C1 segment of cervical spinal cord (tissue), 14 donors: ENCODE data around the gene CCDC57.

Experiments
- DNase-seq, 14 donors: peaks; one replicate each; lab custom pipeline; 2025; lab: John Stamatoyannopoulos, UW

Gene CCDC57

DNA sequence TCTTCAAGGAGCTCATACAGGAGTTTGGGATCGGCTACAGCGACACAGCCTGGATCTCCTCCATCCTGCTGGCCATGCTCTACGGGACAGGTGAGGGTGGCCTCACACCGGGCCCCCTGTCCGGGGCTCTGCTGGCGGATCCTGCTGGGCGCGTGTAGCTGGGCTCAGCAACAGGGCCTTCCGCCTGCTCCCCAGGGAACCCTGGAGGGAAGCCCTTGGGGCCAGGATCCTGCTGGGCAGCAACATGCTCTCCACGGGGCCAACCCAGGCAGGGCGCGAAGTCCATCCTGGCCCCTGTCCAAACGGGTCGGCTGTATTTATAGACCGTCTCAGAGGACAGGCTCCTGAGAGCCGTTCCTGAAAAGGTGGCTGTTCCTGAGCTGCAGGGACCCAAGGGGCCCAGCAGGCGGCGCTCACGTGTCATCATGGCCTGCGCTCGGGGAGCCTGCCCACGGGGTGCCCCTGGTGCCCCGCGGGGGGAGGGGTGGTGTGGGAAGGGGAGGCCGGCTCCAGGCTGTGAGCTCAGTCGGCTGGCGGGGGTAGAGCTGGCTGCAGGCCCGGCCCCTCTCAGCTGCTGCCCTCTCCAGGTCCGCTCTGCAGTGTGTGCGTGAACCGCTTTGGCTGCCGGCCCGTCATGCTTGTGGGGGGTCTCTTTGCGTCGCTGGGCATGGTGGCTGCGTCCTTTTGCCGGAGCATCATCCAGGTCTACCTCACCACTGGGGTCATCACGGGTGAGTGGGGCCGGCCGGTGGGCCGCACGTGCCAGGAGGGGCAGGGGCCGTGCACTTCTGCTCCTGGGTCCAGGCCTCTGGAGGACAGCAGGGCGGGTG is 23.7 kb upstream of the CCDC57 start:
- peak in 11 of 14 donors; percentile 16 to 69 (median 49) for DNase-seq

- no peak for DNase-seq
Measured at GRCh38 chr17:82235775-82236141, 23.1 kb upstream of the CCDC57 start.

- DNase-seq = no peak
Measured at GRCh38 chr17:82235056-82235774, 22.6 kb upstream of the CCDC57 start.

- no peak for DNase-seq
Measured at GRCh38 chr17:82234211-82235055, 21.8 kb upstream of the CCDC57 start.

GRCh38 chr17:82232876-82233785 is 20.5 kb upstream of the CCDC57 start:
- no peak for DNase-seq

DNA sequence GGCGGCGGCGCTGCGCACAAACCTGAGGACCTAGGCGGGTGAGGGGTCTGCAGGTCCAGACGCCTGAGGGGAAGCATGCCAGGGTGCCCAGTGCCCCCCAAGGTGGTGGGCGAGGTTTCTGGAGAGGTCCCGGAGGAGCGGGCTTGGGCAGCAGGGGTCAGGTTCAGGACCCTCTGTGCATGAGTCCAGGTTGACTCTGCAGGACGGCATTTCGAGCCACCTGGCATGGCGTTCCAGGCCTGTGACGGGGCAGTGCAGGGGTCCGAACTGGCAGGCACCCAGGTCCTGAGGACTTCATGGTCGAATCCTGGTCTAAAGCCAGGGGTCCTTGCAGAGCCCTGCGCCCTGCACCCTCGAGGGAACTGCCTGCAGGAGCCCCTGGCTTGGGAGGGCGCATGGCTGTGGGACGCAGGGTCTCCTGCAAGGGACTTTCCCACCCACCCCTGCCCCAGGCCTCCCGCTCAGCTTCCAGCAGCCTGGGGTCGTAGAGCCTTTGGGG is 19.7 kb upstream of the CCDC57 start:
- DNase-seq = no peak

DNA sequence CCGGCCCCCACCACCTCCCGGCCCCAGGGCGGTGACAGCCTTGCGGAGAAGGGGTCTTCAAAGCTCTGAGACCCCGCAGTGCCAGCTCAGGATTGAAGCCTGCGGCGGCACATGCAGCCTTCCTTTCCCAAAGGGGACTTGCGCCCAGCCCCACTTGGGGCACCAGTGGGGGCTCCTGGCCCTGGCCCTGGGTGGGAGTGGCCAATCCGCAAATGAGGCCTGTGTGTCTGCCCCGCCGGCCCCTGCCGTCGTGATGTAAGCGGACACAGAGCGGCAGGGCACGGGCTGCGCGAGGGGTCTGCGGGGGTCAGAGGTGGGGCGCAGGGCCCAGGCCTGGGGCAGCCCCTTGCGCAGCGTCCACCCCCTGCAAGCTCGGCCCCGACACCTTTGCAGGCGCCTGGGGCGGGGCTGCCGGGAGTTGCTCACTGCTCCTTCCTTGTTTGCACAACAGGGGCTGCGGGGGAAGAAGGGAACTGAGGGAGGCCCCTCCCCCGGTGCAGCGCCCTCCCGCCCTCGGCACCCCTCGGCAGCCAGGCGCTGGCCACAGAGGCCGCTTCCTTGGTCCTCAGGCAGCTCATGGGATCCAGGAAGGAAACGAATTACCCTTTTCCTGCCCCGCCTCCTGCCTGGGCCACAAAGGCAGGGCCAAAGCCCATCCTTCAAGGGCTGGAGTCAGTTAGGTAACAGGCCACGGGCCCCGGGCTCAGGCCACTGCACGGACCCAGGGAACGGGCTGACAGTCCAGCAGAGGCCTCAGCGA is 19.1 kb upstream of the CCDC57 start:
- peak in 10 of 14 donors; percentile 10 to 65 (median 58) for DNase-seq

DNA sequence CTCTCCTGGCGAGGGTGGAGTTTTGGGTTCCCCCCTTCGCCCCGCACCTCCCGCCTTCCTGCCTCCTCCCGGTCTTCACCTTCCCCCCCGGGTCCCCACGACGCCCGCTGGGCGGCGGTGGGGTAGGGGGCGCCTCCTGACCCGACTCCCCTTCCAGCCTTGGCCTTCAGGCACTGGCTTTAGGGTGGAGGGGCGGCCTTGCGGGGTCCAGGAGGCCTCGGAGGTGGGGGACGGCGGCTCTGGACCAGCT is 18.6 kb upstream of the CCDC57 start:
- DNase-seq = peak in 1 of 14 donors; percentile 60

DNA sequence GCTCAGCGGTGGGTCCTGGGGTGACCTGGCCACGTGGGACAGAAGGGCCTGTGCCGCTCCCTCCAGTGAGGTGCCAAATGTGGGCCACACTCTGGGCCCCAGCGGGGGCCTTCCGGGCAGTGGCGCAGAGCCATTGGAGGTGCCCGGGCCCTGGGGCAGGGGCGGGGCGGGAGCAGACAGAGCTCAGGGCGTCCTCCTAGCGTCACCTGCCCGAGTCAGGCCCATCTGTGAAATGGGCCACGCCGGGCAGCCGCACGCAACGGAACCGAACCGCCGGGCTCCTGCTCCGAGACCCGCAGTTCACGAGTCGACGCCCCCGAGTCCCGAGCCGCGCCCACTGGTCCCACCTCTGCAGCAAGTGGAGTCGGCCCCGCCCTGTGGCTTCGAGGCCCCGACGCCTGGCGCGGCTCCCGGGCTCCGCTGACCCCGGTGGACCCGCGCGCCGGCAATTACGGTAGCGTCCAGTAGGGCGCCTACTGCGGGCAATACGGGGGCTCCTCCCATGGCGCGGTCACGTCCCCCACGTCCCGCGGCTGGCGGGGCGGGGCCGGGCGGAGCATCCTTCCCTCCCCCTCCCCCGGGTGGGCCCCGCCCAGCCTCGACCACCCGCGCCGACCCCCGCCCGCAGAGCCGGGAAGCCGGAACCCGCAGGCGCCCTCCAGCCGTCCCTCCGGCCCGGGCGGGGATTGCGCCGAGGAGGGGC is 18.1 kb upstream of the CCDC57 start:
- DNase-seq = peak in 10 of 14 donors; percentile 37 to 76 (median 52)

DNA sequence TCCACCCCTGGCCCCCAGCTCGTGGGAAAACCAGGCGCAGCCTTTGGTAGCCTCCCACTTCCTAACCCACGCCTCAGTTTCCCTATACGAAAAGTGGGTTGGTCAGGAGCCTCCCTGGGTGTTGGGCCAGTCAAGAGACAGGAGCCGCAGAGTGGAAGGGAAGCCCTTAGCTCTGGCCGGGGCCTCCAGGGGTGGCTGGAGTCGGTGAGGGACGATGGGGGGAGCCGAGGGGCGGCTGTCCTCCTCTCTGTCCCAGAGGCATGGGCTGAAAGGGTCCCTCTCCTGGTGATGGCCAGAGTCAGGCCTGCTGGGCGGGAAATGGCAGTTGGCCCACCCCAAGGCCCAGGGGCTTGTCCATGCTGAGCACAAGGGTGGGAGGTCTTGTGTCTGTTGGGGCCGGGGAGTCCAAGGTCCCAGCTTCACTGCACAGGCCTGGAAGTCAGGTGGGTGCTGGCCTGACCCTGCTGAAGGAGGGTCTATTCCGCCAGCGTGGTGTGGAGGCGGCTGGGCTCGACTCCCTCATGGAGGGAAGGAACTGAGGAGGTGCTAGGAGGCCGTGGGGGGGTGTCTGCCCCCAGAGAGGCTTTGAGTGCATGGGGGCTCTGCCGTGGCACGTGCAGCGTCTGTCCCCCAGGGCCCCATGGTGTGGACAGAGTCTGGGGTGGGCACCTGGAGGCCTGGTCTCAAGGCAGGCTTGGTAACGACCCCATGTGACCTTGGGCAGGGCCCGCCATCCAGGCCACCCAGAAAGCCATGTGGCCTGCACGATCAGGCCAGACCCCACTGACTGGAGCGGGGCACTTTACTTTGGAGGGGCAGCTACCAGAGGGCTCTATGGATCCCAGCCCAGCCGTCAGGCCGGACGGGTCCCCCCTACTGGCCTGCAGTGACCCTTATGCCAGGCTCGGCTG is 17.3 kb upstream of the CCDC57 start:
- DNase-seq = no peak

GRCh38 chr17:82228842-82229697 is 16.4 kb upstream of the CCDC57 start, which contains the start of gene SLC16A3:
Gene SLC16A3 (plus strand): TSS chr17:82229042. CDS start chr17:82236009, 6,967 bp downstream.
- peak in 3 of 14 donors; percentile 33 to 50 (median 43) for DNase-seq

DNA sequence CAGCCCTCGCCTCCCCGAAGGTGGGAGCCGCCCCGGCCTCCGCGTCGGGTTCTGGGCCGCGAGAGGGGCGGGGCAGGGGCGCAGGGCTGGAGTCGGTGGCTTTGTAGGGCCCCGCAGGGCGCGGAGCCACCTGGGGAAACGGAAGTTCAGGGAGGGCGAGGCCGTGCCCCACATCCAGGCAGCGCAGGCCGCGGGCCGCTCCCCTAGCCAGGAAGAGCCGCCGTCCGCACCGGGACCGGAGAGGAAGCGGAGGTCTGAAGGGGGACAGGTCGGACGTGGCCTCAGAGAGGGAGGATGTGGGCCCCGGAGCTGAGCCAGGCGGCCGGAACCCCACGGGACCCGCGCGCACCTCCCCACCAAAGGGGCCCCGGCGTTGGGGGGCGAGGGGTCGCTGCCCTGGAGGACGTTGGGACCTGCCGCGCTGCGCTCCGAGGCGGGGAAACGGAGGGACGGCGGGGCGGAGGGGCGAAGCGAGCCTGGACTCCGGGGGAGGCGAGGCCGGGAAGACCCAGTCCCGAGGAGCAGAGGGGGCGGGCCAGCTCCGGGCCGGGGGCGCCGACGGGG is 15.7 kb upstream of the CCDC57 start:
- no peak for DNase-seq

GRCh38 chr17:82227629-82228277 is 15.1 kb upstream of the CCDC57 start:
- DNase-seq = no peak

- DNase-seq = no peak
Measured at GRCh38 chr17:82226809-82227628, 14.4 kb upstream of the CCDC57 start.

DNA sequence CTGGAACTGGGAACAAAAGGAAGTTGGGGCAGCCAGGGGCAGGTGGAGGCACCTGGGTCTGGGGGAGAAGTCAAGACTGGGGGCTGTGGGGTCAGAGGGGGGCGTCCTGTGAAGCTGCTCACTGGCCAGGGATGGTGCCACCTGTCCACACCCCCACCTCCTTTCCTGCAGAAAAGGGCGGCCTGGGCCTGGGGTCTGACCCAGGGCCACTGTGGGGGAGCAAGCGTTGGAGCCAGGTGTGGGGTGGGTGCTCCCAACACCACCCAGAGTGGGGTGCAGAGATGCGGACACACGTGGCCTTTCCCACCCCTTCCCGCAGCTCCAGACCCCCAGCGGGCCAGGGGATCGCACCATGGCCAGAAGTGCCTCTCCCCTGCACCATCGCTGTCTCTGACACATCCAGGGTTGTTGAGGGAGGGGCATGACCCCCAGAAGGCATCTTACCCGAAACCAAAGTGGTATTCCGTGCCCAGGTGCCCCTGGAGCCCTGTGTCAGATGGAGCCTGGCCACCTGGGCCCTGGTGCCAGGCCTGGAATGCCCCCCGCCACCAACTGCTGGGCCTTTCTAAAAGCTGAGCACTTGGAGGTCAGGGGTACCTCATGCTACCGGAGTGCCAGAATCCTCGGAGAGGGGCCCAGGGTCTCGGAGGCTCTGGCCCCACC is 13.6 kb upstream of the CCDC57 start:
- no peak for DNase-seq
